Coronary artery (tissue), 2 donors: ENCODE data around the gene C11orf21.

Experiments used
- DNase-seq: peaks from one replicate; pipeline ENCODE4 v3.0.0-alpha.2; 2017; ENCODE audit warnings: low spot score
- H3K27ac ChIP-seq, 2 donors: fragments of 200-600 bp; sonication (generic); one replicate each; pipeline ENCODE4 v1.5.1; 2016 to 2019
- H3K4me3 ChIP-seq: fragments of 200-600 bp; sonication (generic); 2 replicates; pipeline ENCODE4 v1.5.1; 2016; ENCODE audit warnings: mild to moderate bottlenecking, moderate library complexity
- CTCF ChIP-seq: fragments of 200-600 bp; sonication (generic); IDR thresholded peaks from one replicate; pipeline ENCODE4 v1.5.1; 2019; ENCODE audit warnings: antibody characterized with exemption

Gene C11orf21

GRCh38 chr11:2298795-2299761 lies 2.6 kb downstream of the C11orf21 start:
- DNase-seq: peak; percentile 71
- no peak for TF ChIP-seq CTCF
- Histone ChIP-seq H3K4me3 (no peak overlapping the region), H3K27ac (no peak overlapping the region)

GRCh38 chr11:2298131-2298794 lies 3.5 kb downstream of the C11orf21 start:
- H3K4me3 ChIP-seq: no peak overlapping the region
- peak; percentile 61 for DNase-seq
- no peak for TF ChIP-seq CTCF
- H3K27ac ChIP-seq: no peak overlapping the region

- no peak for TF ChIP-seq CTCF
- H3K27ac ChIP-seq: no peak overlapping the region
- no peak for DNase-seq
- H3K4me3 ChIP-seq: no peak overlapping the region
These were observed 4.1 kb downstream of the C11orf21 start for GRCh38 chr11:2297623-2298030.

- no peak for TF ChIP-seq CTCF
- no peak overlapping the region for H3K27ac ChIP-seq
- no peak overlapping the region for H3K4me3 ChIP-seq
- DNase-seq: peak; percentile 67
These were observed 4.7 kb downstream of the C11orf21 start for GRCh38 chr11:2296913-2297622.

- Histone ChIP-seq H3K4me3 (no peak overlapping the region), H3K27ac (no peak overlapping the region)
- DNase-seq: peak; percentile 66
- TF ChIP-seq CTCF: no peak
These were observed 5.5 kb downstream of the C11orf21 start for GRCh38 chr11:2295971-2296912.

- Histone ChIP-seq H3K4me3 (no peak overlapping the region), H3K27ac (no peak overlapping the region)
- no peak for TF ChIP-seq CTCF
- DNase-seq: peak; percentile 61
These were observed 6.8 kb downstream of the C11orf21 start for GRCh38 chr11:2294926-2295290.
